ENCODE data around the gene RNF224. TPM values are rescaled to one million over a fixed set of nuclear protein-coding genes. Genes with fewer than 3 reads are reported as not detected.

RNF224 gene
- total RNA-seq, 1 experiment from 2014 or later: 0.30 TPM

- Histone ChIP-seq H3K36me3 (ENCODE audit: control insufficient read depth in 1 of 2, insufficient read depth in 2 of 2, low read length in 2 of 2) (peaks cover 11 to 14% of the 10 kb centered on the region in 2 experiments), H3K4me3 (replicated peaks in 1 of 2; ENCODE audit: low read depth in 1 of 2, low read length in 2 of 2) (no peak overlapping the region), H3K27me3 (ENCODE audit: insufficient read depth, low read length) (no peaks in the 10 kb centered on the region), H3K4me1 (ENCODE audit: control insufficient read depth in 1 of 2, insufficient read depth in 2 of 2, low read length in 2 of 2) (peaks cover 31 to 51% of the 10 kb centered on the region in 2 experiments), H3K9ac (ENCODE audit: low read length) (peak overlapping the region; percentile 32; the same call in 1 of the 2 replicates), H3K9me3 (ENCODE audit: control insufficient read depth in 1 of 2, insufficient read depth in 1 of 2, low read depth in 1 of 2, low read length in 2 of 2) (no peaks in the 10 kb centered on the region), H2AFZ (ENCODE audit: low read depth, low read length, poor library complexity, severe bottlenecking) (no peak overlapping the region), H3K4me2 (ENCODE audit: low read length) (peak overlapping the region; percentile 79), H3K9me2 (ENCODE audit: insufficient read depth) (no peaks in the 10 kb centered on the region), H3K79me2 (ENCODE audit: insufficient read depth, low read length) (peaks cover 31% of the 10 kb centered on the region), H3K27ac (ENCODE audit: low read depth, low read length) (peak overlapping the region; percentile 47; the same call in 1 of the 2 replicates), H4K20me1 (ENCODE audit: insufficient read depth) (peaks cover 14% of the 10 kb centered on the region; the same call in 1 of the 2 replicates)
- intact Hi-C loops (cut with micrococcal nuclease): no loop called here
- ATAC-seq: no peak
- RAD21 ChIA-PET (ENCODE audit: low non-redundant PET in 1 of 2, low total read pairs in 2 of 2, uncharacterized antibody in 2 of 2, unreplicated experiment in 2 of 2): interaction anchor here in 1 of 2 experiments (0.6 kb wide), 1 partner anchor 19 kb away, joined by 4 read pairs; no protein-coding TSS in a partner anchor
- POLR2A ChIA-PET: interaction anchor here (0.8 to 1.3 kb wide), 2 partner anchors 15 to 118 kb away, joined by 3 to 4 read pairs; no protein-coding TSS in a partner anchor
- CTCF ChIA-PET: interaction anchor here (1.1 to 2.8 kb wide), 3 partner anchors 12 to 24 kb away, joined by 5 to 43 read pairs (median 11); partner anchors contain the start of genes CYSRT1 and RNF224
- BruUV-seq (replicated peaks): no TSS peak
- no peak for DNase-seq (ENCODE audit: low read depth, low spot score)
- TF ChIP-seq SIN3A (IDR thresholded peaks at IDR 0.05; ENCODE audit: low read depth) (no peak), CBX3 (IDR thresholded peaks at IDR 0.05; ENCODE audit: low read depth) (no peak), ELF1 (IDR thresholded peaks at IDR 0.05; ENCODE audit: borderline replicate concordance, low read depth) (no peak), CEBPB (IDR thresholded peaks at IDR 0.05; ENCODE audit: low read depth) (no peak), ZBTB33 (IDR thresholded peaks at IDR 0.05; ENCODE audit: extremely low read depth, insufficient replicate concordance, low read length) (no peak), ZNF274 (IDR thresholded peaks at IDR 0.05; ENCODE audit: low read depth, low read length) (no peak), EZH2phosphoT487 (IDR thresholded peaks at IDR 0.05; ENCODE audit: borderline replicate concordance) (no peak), POLR2A (IDR thresholded peaks at IDR 0.05; ENCODE audit: borderline replicate concordance, extremely low read depth, insufficient read depth, insufficient read length) (no peak), CTCF (IDR thresholded peaks at IDR 0.05 in 2 of 3, conservative IDR thresholded peaks at IDR 0.05 in 1 of 3; ENCODE audit: borderline replicate concordance in 1 of 3, insufficient read depth in 1 of 3, low read depth in 2 of 3, low read length in 2 of 3) (no peak), SRF (IDR thresholded peaks at IDR 0.05; ENCODE audit: low read depth) (no peak), SP1 (IDR thresholded peaks at IDR 0.05; ENCODE audit: low read depth) (no peak), EZH2 (IDR thresholded peaks at IDR 0.05) (no peak), MAX (IDR thresholded peaks at IDR 0.05) (no peak), ZFX (IDR thresholded peaks at IDR 0.05) (no peak), TCF7L2 (IDR thresholded peaks at IDR 0.05; ENCODE audit: borderline replicate concordance, extremely low read depth, insufficient read depth, insufficient read length) (no peak), YY1 (IDR thresholded peaks at IDR 0.05; ENCODE audit: extremely low read depth, insufficient replicate concordance, low read depth, low read length) (no peak), EGR1 (IDR thresholded peaks at IDR 0.05; ENCODE audit: low read depth) (no peak)
Observed at GRCh38 chr9:137237759-137238726, 10.7 kb downstream of the RNF224 start.

Measured in HCT116 (cell line).